WTC11 (cell line): ENCODE measurements around the gene KCNJ4. TPM values are rescaled to one million over a fixed set of nuclear protein-coding genes. Genes with fewer than 3 reads are reported as not detected.
A peak's percentile ranks its signal among the peaks of the same experiment; 100 is the strongest.

Source experiments
- ATAC-seq: fragments of 200-7000 bp; cut with Tn5 transposase; 2 replicates; pipeline ENCODE4 v1.10.0; 2021; ENCODE audit warnings: mild to moderate bottlenecking, moderate library complexity
- CTCF ChIA-PET: fragments of 300-600 bp; sonication (Branson Sonifier 250); formaldehyde crosslinking; loops from one replicate; lab custom pipeline; 2021; ENCODE audit warnings: antibody characterized with exemption; lab: Charles Lee
- POLR2A ChIA-PET: fragments of 350-600 bp; sonication (Branson Sonifier 250); formaldehyde crosslinking; loops from one replicate; lab custom pipeline; 2021; ENCODE audit warnings: antibody characterized with exemption; lab: Charles Lee
- DNase-seq: peaks from one replicate; pipeline ENCODE4 v3.0.0; 2021; ENCODE audit warnings: low spot score
- H3K27ac Mint-ChIP-seq: 2 replicates; pipeline ENCODE4 v1.8.0; 2021; ENCODE audit warnings: mixed read lengths
- H3K27me3 Mint-ChIP-seq: 2 replicates; pipeline ENCODE4 v1.8.0; 2021; ENCODE audit warnings: low read depth, mild to moderate bottlenecking, moderate library complexity, mixed read lengths
- H3K36me3 Mint-ChIP-seq: 2 replicates; pipeline ENCODE4 v1.8.0; 2021; ENCODE audit warnings: mixed read lengths
- H3K4me1 Mint-ChIP-seq: 2 replicates; pipeline ENCODE4 v1.8.0; 2022; ENCODE audit warnings: mixed read lengths
- H3K4me3 Mint-ChIP-seq: 2 replicates; pipeline ENCODE4 v1.8.0; 2021; ENCODE audit warnings: mild to moderate bottlenecking, moderate library complexity, mixed read lengths
- H3K9me3 Mint-ChIP-seq: 2 replicates; pipeline ENCODE4 v1.8.0; 2021; ENCODE audit warnings: mixed read lengths
- CREM ChIP-seq: sonication (generic); formaldehyde crosslinking; IDR thresholded peaks from 2 replicates; pipeline ENCODE4 v1.8.1; 2022; ENCODE audit warnings: mild to moderate bottlenecking, missing genetic modification reagents, moderate library complexity
- ELF4 ChIP-seq: sonication (generic); formaldehyde crosslinking; IDR thresholded peaks from 2 replicates; pipeline ENCODE4 v1.8.1; 2022; ENCODE audit warnings: low read depth, mild to moderate bottlenecking, moderate library complexity, missing genetic modification reagents
- GABPB1 ChIP-seq: sonication (generic); formaldehyde crosslinking; IDR thresholded peaks from 2 replicates; pipeline ENCODE4 v1.8.1; 2023; ENCODE audit warnings: mild to moderate bottlenecking, missing genetic modification reagents
- GRHL2 ChIP-seq: fragments of 250-450 bp; sonication (Bioruptor Pico); IDR thresholded peaks from 2 replicates; pipeline ENCODE4 v1.8.0; 2022; ENCODE audit warnings: mild to moderate bottlenecking, moderate library complexity; ENCODE audit not compliant: insufficient replicate concordance, severe bottlenecking
- GTF2I ChIP-seq: fragments of 250-450 bp; sonication (Bioruptor Pico); conservative IDR thresholded peaks from 2 replicates; pipeline ENCODE4 v1.4.0; 2021; ENCODE audit warnings: mild to moderate bottlenecking
- KAT7 ChIP-seq: sonication (generic); formaldehyde crosslinking; IDR thresholded peaks from 2 replicates; pipeline ENCODE4 v1.8.1; 2023; ENCODE audit warnings: missing genetic modification reagents, mild to moderate bottlenecking, borderline replicate concordance
- MXD4 ChIP-seq: fragments of 250-450 bp; sonication (Bioruptor Pico); IDR thresholded peaks from 2 replicates; pipeline ENCODE4 v1.8.0; 2021; ENCODE audit warnings: mild to moderate bottlenecking, moderate library complexity, borderline replicate concordance
- NFATC4 ChIP-seq: fragments of 250-450 bp; sonication (Bioruptor Pico); IDR thresholded peaks from 2 replicates; pipeline ENCODE4 v1.9.0; 2021; ENCODE audit warnings: mild to moderate bottlenecking
- NFE2L1 ChIP-seq: sonication (generic); formaldehyde crosslinking; IDR thresholded peaks from 2 replicates; pipeline ENCODE4 v1.8.1; 2023; ENCODE audit warnings: missing genetic modification reagents
- SP1 ChIP-seq: sonication (generic); formaldehyde crosslinking; conservative IDR thresholded peaks from 2 replicates; pipeline ENCODE4 v1.8.1; 2022; ENCODE audit warnings: missing genetic modification reagents
- TEAD1 ChIP-seq: sonication (generic); formaldehyde crosslinking; IDR thresholded peaks from 2 replicates; pipeline ENCODE4 v1.8.0; 2022; ENCODE audit warnings: mild to moderate bottlenecking, missing genetic modification reagents
- TP53 ChIP-seq: sonication (generic); formaldehyde crosslinking; IDR thresholded peaks from 2 replicates; pipeline ENCODE4 v1.8.1; 2023; ENCODE audit warnings: mild to moderate bottlenecking, missing genetic modification reagents
- ZNF121 ChIP-seq: sonication (generic); formaldehyde crosslinking; IDR thresholded peaks from 2 replicates; pipeline ENCODE4 v1.8.0; 2023; ENCODE audit warnings: missing genetic modification reagents
- ZNF396 ChIP-seq: fragments of 250-450 bp; sonication (Bioruptor Pico); IDR thresholded peaks from 2 replicates; pipeline ENCODE4 v1.8.0; 2021; ENCODE audit warnings: mild to moderate bottlenecking, moderate library complexity, borderline replicate concordance
- ZNF423 ChIP-seq: fragments of 250-450 bp; sonication (Bioruptor Pico); IDR thresholded peaks from 2 replicates; pipeline ENCODE4 v2.1.2; 2022; ENCODE audit warnings: mild to moderate bottlenecking, moderate library complexity
- total RNA-seq: library from RNA; stranded (reverse); gene quantifications from 3 replicates; pipeline ENCODE4 v1.2.3, GENCODE V29; 2021
- TF ChIP-seq, protein P1 (sequence below): sonication (generic); formaldehyde crosslinking; IDR thresholded peaks from 2 replicates; pipeline ENCODE4 v1.8.0; 2022; ENCODE audit warnings: mild to moderate bottlenecking, missing genetic modification reagents
- TF ChIP-seq, protein P2 (sequence below): sonication (generic); formaldehyde crosslinking; IDR thresholded peaks from 2 replicates; pipeline ENCODE4 v1.8.1; 2023; ENCODE audit warnings: mild to moderate bottlenecking, missing genetic modification reagents, moderate library complexity
- TF ChIP-seq, protein P3 (sequence below): sonication (generic); formaldehyde crosslinking; IDR thresholded peaks from 2 replicates; pipeline ENCODE4 v1.8.0; 2022; ENCODE audit warnings: mild to moderate bottlenecking, missing genetic modification reagents
- TF ChIP-seq, protein P4 (sequence below): sonication (generic); formaldehyde crosslinking; IDR thresholded peaks from 2 replicates; pipeline ENCODE4 v1.8.1; 2023; ENCODE audit warnings: mild to moderate bottlenecking, missing genetic modification reagents, moderate library complexity
- TF ChIP-seq, protein P5 (sequence below): sonication (generic); formaldehyde crosslinking; IDR thresholded peaks from 2 replicates; pipeline ENCODE4 v1.8.1; 2023; ENCODE audit warnings: mild to moderate bottlenecking, missing genetic modification reagents
- TF ChIP-seq, protein P6 (sequence below): sonication (generic); formaldehyde crosslinking; IDR thresholded peaks from 2 replicates; pipeline ENCODE4 v1.8.0; 2023; ENCODE audit warnings: missing genetic modification reagents, mild to moderate bottlenecking, borderline replicate concordance
- TF ChIP-seq, protein P7 (sequence below): sonication (generic); formaldehyde crosslinking; IDR thresholded peaks from 2 replicates; pipeline ENCODE4 v1.8.1; 2023; ENCODE audit warnings: mild to moderate bottlenecking, missing genetic modification reagents, borderline replicate concordance

Gene KCNJ4
- total RNA-seq, 1 experiment from 2014 or later, result 3.1 TPM

DNA sequence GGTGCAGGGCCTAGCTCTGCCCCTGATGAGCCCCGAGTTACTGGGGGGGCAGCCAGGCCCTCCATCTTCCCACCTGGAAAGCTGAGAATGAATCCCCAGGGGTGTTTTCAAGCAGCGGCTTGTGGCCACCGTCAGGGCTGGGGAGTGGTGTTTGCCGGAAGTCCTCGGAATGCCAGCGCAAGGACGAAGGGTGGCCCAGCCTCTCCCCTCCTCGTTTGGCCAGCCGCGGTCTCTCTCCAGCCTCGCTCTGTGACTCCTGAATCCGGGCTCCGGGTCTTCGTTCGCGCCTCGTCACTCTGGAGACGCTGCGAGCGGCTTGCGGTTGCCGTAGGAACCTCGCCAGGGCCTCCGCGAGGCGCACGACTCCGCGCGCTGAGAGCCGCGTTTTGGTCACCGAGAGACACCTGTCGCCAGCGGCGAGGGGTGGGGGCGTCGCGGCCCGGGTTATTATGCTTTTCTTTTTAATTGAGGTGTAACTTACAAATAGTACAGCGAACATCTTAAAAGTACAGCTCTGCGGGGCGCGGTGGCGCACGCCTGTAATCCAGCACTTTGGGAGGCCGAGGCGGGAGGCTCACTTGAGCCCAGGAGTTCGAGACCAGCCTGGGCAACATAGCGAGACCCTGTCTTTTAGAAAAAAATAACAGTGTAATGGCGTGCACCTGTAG is 6.5 kb upstream of the KCNJ4 start:
- ATAC-seq (peak; percentile 84), DNase-seq (peak; percentile 94)
- H3K36me3 Mint-ChIP-seq, result no peaks in the 10 kb centered on the region
- H3K4me1 Mint-ChIP-seq, result peaks cover 28% of the 10 kb centered on the region
- H3K9me3 Mint-ChIP-seq, result no peaks in the 10 kb centered on the region
- ChIA-PET POLR2A (no interaction called here), CTCF (interaction anchor here (0.7 to 3.2 kb wide), 3 partner anchors 27 to 387 kb away, joined by 3 to 15 read pairs (median 3); no protein-coding TSS in a partner anchor)
- H3K27me3 Mint-ChIP-seq, result peaks cover 90% of the 10 kb centered on the region
- peak overlapping the region; percentile 49 for H3K4me3 Mint-ChIP-seq
- H3K27ac Mint-ChIP-seq, result peak overlapping the region; percentile 27; the same call in 1 of the 2 replicates
- TF ChIP-seq, protein P1, sequence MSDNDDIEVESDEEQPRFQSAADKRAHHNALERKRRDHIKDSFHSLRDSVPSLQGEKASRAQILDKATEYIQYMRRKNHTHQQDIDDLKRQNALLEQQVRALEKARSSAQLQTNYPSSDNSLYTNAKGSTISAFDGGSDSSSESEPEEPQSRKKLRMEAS, result peak; percentile 33; the same call in 1 of the 2 replicates
- TF ChIP-seq KAT7 (CRISPR knock-in tag) (0 out of 2 replicates have a peak, but pooled peaks have one; percentile 24), NFE2L1 (no peak), CREM (CRISPR knock-in tag) (peak; percentile 57; the same call in 1 of the 2 replicates), ZNF396 (no peak), GABPB1 (CRISPR knock-in tag) (peak; percentile 63), GRHL2 (no peak), MXD4 (CRISPR knock-in tag) (no peak), ZNF121 (CRISPR knock-in tag) (peak; percentile 92), TP53 (CRISPR knock-in tag) (0 out of 2 replicates have a peak, but pooled peaks have one; percentile 41), SP1 (CRISPR knock-in tag) (peak; percentile 74), NFATC4 (CRISPR knock-in tag) (no peak), ELF4 (no peak), TEAD1 (CRISPR knock-in tag) (peak; percentile 62; the same call in 1 of the 2 replicates), ZNF423 (no peak), GTF2I (CRISPR knock-in tag) (0 out of 2 replicates have a peak, but pooled peaks have one; percentile 80)
- TF ChIP-seq, protein P2, sequence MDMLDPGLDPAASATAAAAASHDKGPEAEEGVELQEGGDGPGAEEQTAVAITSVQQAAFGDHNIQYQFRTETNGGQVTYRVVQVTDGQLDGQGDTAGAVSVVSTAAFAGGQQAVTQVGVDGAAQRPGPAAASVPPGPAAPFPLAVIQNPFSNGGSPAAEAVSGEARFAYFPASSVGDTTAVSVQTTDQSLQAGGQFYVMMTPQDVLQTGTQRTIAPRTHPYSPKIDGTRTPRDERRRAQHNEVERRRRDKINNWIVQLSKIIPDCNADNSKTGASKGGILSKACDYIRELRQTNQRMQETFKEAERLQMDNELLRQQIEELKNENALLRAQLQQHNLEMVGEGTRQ (CRISPR knock-in tag), result 0 out of 2 replicates have a peak, but pooled peaks have one; percentile 19
- TF ChIP-seq, protein P3, sequence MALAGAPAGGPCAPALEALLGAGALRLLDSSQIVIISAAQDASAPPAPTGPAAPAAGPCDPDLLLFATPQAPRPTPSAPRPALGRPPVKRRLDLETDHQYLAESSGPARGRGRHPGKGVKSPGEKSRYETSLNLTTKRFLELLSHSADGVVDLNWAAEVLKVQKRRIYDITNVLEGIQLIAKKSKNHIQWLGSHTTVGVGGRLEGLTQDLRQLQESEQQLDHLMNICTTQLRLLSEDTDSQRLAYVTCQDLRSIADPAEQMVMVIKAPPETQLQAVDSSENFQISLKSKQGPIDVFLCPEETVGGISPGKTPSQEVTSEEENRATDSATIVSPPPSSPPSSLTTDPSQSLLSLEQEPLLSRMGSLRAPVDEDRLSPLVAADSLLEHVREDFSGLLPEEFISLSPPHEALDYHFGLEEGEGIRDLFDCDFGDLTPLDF, result no peak
- TF ChIP-seq, protein P4, sequence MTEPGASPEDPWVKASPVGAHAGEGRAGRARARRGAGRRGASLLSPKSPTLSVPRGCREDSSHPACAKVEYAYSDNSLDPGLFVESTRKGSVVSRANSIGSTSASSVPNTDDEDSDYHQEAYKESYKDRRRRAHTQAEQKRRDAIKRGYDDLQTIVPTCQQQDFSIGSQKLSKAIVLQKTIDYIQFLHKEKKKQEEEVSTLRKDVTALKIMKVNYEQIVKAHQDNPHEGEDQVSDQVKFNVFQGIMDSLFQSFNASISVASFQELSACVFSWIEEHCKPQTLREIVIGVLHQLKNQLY (CRISPR knock-in tag), result no peak
- TF ChIP-seq, protein P5, sequence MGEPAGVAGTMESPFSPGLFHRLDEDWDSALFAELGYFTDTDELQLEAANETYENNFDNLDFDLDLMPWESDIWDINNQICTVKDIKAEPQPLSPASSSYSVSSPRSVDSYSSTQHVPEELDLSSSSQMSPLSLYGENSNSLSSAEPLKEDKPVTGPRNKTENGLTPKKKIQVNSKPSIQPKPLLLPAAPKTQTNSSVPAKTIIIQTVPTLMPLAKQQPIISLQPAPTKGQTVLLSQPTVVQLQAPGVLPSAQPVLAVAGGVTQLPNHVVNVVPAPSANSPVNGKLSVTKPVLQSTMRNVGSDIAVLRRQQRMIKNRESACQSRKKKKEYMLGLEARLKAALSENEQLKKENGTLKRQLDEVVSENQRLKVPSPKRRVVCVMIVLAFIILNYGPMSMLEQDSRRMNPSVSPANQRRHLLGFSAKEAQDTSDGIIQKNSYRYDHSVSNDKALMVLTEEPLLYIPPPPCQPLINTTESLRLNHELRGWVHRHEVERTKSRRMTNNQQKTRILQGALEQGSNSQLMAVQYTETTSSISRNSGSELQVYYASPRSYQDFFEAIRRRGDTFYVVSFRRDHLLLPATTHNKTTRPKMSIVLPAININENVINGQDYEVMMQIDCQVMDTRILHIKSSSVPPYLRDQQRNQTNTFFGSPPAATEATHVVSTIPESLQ (CRISPR knock-in tag), result no peak
- TF ChIP-seq, protein P6, sequence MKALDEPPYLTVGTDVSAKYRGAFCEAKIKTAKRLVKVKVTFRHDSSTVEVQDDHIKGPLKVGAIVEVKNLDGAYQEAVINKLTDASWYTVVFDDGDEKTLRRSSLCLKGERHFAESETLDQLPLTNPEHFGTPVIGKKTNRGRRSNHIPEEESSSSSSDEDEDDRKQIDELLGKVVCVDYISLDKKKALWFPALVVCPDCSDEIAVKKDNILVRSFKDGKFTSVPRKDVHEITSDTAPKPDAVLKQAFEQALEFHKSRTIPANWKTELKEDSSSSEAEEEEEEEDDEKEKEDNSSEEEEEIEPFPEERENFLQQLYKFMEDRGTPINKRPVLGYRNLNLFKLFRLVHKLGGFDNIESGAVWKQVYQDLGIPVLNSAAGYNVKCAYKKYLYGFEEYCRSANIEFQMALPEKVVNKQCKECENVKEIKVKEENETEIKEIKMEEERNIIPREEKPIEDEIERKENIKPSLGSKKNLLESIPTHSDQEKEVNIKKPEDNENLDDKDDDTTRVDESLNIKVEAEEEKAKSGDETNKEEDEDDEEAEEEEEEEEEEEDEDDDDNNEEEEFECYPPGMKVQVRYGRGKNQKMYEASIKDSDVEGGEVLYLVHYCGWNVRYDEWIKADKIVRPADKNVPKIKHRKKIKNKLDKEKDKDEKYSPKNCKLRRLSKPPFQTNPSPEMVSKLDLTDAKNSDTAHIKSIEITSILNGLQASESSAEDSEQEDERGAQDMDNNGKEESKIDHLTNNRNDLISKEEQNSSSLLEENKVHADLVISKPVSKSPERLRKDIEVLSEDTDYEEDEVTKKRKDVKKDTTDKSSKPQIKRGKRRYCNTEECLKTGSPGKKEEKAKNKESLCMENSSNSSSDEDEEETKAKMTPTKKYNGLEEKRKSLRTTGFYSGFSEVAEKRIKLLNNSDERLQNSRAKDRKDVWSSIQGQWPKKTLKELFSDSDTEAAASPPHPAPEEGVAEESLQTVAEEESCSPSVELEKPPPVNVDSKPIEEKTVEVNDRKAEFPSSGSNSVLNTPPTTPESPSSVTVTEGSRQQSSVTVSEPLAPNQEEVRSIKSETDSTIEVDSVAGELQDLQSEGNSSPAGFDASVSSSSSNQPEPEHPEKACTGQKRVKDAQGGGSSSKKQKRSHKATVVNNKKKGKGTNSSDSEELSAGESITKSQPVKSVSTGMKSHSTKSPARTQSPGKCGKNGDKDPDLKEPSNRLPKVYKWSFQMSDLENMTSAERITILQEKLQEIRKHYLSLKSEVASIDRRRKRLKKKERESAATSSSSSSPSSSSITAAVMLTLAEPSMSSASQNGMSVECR (CRISPR knock-in tag), result no peak; the same call in 1 of the 2 replicates
- TF ChIP-seq, protein P7, sequence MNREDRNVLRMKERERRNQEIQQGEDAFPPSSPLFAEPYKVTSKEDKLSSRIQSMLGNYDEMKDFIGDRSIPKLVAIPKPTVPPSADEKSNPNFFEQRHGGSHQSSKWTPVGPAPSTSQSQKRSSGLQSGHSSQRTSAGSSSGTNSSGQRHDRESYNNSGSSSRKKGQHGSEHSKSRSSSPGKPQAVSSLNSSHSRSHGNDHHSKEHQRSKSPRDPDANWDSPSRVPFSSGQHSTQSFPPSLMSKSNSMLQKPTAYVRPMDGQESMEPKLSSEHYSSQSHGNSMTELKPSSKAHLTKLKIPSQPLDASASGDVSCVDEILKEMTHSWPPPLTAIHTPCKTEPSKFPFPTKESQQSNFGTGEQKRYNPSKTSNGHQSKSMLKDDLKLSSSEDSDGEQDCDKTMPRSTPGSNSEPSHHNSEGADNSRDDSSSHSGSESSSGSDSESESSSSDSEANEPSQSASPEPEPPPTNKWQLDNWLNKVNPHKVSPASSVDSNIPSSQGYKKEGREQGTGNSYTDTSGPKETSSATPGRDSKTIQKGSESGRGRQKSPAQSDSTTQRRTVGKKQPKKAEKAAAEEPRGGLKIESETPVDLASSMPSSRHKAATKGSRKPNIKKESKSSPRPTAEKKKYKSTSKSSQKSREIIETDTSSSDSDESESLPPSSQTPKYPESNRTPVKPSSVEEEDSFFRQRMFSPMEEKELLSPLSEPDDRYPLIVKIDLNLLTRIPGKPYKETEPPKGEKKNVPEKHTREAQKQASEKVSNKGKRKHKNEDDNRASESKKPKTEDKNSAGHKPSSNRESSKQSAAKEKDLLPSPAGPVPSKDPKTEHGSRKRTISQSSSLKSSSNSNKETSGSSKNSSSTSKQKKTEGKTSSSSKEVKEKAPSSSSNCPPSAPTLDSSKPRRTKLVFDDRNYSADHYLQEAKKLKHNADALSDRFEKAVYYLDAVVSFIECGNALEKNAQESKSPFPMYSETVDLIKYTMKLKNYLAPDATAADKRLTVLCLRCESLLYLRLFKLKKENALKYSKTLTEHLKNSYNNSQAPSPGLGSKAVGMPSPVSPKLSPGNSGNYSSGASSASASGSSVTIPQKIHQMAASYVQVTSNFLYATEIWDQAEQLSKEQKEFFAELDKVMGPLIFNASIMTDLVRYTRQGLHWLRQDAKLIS (CRISPR knock-in tag), result no peak
